Measurements from ENCODE around the gene XKR7. TPM values are rescaled to one million over a fixed set of nuclear protein-coding genes. Genes with fewer than 3 reads are reported as not detected.
A peak's percentile ranks its signal among the peaks of the same experiment; 100 is the strongest.
"Not testable (repeated sequence)": the region's sequence is repeated elsewhere in the genome, so short reads cannot be mapped to it uniquely, and the experiment has no call there.

XKR7 gene
- total and polyA plus RNA-seq, 4 donors, result 0.13 TPM; not detected in 3

DNA sequence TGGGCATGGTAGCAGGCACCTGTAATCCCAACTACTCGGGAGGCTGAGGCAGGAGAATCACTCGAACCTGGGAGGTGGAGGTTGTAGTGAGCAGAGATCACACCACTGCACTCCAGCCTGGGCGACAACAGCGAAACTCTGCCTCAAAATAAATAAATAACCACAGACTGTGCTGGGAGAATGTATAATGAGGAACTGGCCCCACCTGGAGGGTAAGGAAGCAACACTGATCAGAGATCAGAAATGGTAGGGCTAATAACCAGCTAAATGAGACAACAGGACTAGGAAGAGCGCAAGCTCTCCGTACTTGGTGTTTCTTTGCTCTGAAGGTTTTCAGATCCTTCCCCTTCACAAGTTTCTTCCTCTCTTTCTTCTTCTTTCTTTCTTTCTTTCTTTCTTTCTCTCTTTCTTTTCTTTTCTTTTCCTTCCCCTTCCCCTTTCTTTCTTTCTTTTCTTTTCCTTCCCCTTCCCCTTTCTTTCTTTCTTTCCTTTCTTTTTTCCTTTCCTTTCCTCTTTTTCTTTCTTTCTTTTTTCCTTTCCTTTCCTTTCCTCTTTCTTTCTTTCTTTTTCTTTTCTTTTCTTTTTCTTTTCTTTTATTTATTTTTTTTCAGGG is 56.8 kb downstream of the XKR7 start:
- Histone ChIP-seq H3K27me3 (ENCODE audit: control insufficient read depth in 1 of 2, insufficient read depth in 2 of 2, low read length in 1 of 2) (peaks cover 0 to 2% of the 10 kb centered on the region in 2 donors), H3K36me3 (ENCODE audit: control insufficient read depth in 1 of 2, insufficient read depth in 2 of 2, low read length in 1 of 2) (no peaks in the 10 kb centered on the region), H3K27ac (ENCODE audit: low read depth in 1 of 2, low read length in 2 of 2) (no peak overlapping the region), H3K4me3 (ENCODE audit: low read length in 2 of 2) (no peak overlapping the region), H3K9me3 (ENCODE audit: control insufficient read depth, low read length) (no peaks in the 10 kb centered on the region), H3K4me1 (ENCODE audit: control insufficient read depth in 1 of 2, insufficient read depth in 2 of 2, low read length in 2 of 2) (no peaks in the 10 kb centered on the region)
- intact Hi-C loops (cut with DNase I), result no loop called here
- DNase-seq, result no peak
- ATAC-seq (ENCODE audit: low FRiP score), result no peak
- 88 to 89% methylated on average over 6 of the region's 6 CpGs for WGBS, 2 donors

- 94 to 97% methylated on average over 3 of the region's 3 CpGs for WGBS, 2 donors
- intact Hi-C loops (cut with DNase I), result no loop called here
- Histone ChIP-seq H3K9me3 (ENCODE audit: control insufficient read depth, low read length) (no peaks in the 10 kb centered on the region), H3K4me3 (ENCODE audit: low read length in 2 of 2) (no peak overlapping the region), H3K27me3 (ENCODE audit: control insufficient read depth in 1 of 2, insufficient read depth in 2 of 2, low read length in 1 of 2) (no peaks in the 10 kb centered on the region), H3K27ac (ENCODE audit: low read depth in 1 of 2, low read length in 2 of 2) (no peak overlapping the region), H3K36me3 (ENCODE audit: control insufficient read depth in 1 of 2, insufficient read depth in 2 of 2, low read length in 1 of 2) (no peaks in the 10 kb centered on the region), H3K4me1 (ENCODE audit: control insufficient read depth in 1 of 2, insufficient read depth in 2 of 2, low read length in 2 of 2) (no peaks in the 10 kb centered on the region)
- DNase-seq, result no peak
- no peak for ATAC-seq (ENCODE audit: low FRiP score)
Observed at GRCh38 chr20:32027643-32028042, 59.7 kb downstream of the XKR7 start.

DNA sequence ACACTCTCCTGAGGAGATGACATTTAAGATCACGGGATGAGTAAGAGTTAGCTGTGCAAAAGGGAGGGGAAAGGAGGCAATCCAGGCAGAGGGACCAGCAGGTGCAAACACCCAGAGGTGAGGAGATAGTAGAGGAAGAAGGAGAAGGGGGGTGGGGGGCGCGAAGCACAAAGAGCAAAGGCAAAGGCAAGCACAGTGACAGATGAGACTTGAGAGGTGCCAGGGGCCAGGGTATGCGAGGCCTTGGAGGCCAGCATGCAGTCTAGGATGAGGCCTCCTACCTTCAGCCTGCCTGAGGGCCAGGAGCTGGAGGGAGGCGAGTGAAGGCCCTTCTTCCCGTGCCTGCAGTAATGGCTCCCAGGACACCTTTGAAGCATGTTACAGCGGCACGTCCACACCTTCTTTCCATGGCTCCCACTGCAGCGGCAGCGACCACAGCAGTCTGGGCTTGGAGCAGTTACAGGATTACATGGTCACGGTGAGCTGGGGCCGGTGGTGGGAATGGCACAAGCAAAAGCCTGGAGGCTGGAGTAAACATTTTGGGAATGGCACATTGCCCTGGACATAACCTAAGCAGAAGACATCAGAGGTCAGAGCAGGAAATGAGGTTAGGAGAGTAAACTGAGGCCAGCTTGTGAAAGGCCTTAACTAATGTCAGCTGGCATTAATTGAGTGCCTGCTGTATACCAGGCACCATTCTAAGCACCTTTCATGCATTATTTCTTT is 60.9 kb downstream of the XKR7 start:
- 56 to 60% methylated on average over 12 of the region's 12 CpGs for WGBS, 2 donors
- intact Hi-C loops (cut with DNase I), result no loop called here
- H3K27ac ChIP-seq (ENCODE audit: low read depth in 1 of 2, low read length in 2 of 2), result no peak overlapping the region
- H3K27me3 ChIP-seq (ENCODE audit: control insufficient read depth in 1 of 2, insufficient read depth in 2 of 2, low read length in 1 of 2), result no peaks in the 10 kb centered on the region
- ATAC-seq (ENCODE audit: low FRiP score), result no peak
- no peaks in the 10 kb centered on the region for H3K4me1 ChIP-seq (ENCODE audit: control insufficient read depth in 1 of 2, insufficient read depth in 2 of 2, low read length in 2 of 2)
- H3K36me3 ChIP-seq (ENCODE audit: control insufficient read depth in 1 of 2, insufficient read depth in 2 of 2, low read length in 1 of 2), result no peaks in the 10 kb centered on the region
- H3K9me3 ChIP-seq (ENCODE audit: control insufficient read depth, low read length), result no peaks in the 10 kb centered on the region
- DNase-seq, result no peak
- H3K4me3 ChIP-seq (ENCODE audit: low read length in 2 of 2), result no peak overlapping the region

DNA sequence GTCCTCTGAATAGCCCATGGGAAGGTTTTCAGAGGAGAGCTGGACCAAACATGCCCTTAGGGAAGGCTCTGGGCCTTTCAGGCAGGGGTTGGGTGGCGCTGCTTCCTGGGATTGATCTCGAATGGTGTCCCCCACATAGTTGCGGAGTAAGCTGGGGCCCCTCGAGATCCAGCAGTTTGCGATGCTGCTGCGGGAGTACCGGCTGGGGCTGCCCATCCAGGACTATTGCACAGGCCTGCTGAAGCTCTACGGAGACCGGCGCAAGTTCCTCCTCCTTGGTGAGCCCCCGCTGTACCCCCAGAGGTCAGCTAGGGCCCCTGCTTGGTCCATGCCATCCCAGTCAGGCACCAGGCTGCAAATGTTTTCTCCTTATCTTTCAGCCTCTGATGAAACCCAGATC is 61.6 kb downstream of the XKR7 start:
- no peaks in the 10 kb centered on the region for H3K9me3 ChIP-seq (ENCODE audit: control insufficient read depth, low read length)
- WGBS, 2 donors, result 93 to 96% methylated on average over 11 of the region's 11 CpGs
- H3K27ac ChIP-seq (ENCODE audit: low read depth in 1 of 2, low read length in 2 of 2), result no peak overlapping the region
- ATAC-seq (ENCODE audit: low FRiP score) (no peak), DNase-seq (peak in 1 of 2 donors; percentile 47)
- intact Hi-C loops (cut with DNase I), result no loop called here
- no peaks in the 10 kb centered on the region for H3K27me3 ChIP-seq (ENCODE audit: control insufficient read depth in 1 of 2, insufficient read depth in 2 of 2, low read length in 1 of 2)
- H3K36me3 ChIP-seq (ENCODE audit: control insufficient read depth in 1 of 2, insufficient read depth in 2 of 2, low read length in 1 of 2), result no peaks in the 10 kb centered on the region
- no peak overlapping the region for H3K4me3 ChIP-seq (ENCODE audit: low read length in 2 of 2)
- H3K4me1 ChIP-seq (ENCODE audit: control insufficient read depth in 1 of 2, insufficient read depth in 2 of 2, low read length in 2 of 2), result no peaks in the 10 kb centered on the region

DNA sequence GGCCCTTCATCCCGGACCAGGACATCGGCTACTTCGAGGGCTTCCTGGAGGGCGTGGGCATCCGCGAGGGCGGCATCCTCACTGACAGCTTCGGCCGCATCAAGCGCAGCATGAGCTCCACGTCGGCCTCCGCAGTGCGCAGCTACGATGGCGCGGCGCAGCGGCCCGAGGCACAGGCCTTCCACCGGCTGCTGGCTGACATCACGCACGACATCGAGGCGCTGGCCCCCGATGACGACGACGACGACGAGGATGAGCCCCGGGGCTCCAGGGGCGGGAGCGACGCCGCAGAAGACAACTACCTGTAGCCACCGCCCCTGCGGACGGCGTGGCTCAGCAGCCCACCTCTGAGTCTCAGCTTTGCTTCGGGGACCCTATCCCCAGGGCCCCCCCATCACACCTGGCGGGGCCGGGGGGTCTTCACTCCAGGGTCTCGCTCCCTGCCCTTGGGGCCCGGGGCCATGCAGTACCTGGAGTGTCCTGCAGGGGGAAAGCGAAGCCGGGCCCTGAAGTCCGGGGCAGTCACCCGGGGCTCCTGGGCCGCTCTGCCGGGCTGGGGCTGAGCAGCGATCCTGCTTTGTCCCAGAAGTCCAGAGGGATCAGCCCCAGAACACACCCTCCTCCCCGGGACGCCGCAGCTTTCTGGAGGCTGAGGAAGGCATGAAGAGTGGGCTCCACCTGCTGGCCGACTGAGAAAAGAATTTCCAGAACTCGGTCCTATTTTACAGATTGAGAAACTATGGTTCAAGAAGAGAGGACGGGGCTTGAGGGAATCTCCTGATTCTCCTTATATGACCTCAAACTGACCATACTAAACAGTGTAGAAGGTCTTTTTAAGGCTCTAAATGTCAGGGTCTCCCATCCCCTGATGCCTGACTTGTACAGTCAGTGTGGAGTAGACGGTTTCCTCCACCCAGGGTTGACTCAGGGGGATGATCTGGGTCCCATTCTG is 63.3 kb downstream of the XKR7 start:
- Histone ChIP-seq H3K4me3 (ENCODE audit: low read length in 2 of 2) (no peak overlapping the region), H3K9me3 (ENCODE audit: control insufficient read depth, low read length) (no peaks in the 10 kb centered on the region), H3K4me1 (ENCODE audit: control insufficient read depth in 1 of 2, insufficient read depth in 2 of 2, low read length in 2 of 2) (no peaks in the 10 kb centered on the region), H3K27me3 (ENCODE audit: control insufficient read depth in 1 of 2, insufficient read depth in 2 of 2, low read length in 1 of 2) (no peaks in the 10 kb centered on the region), H3K27ac (ENCODE audit: low read depth in 1 of 2, low read length in 2 of 2) (no peak overlapping the region), H3K36me3 (ENCODE audit: control insufficient read depth in 1 of 2, insufficient read depth in 2 of 2, low read length in 1 of 2) (no peaks in the 10 kb centered on the region)
- intact Hi-C loops (cut with DNase I), result loop anchor here (1.0 to 10.0 kb wide), 5 partner anchors 76 to 209 kb away; partner anchors contain the start of gene PDRG1 (in 1 of the 2)
- DNase-seq (peak; percentile 86 to 93), ATAC-seq (ENCODE audit: low FRiP score) (peak; percentile 85)
- WGBS, 2 donors, result 10 to 11% methylated on average over 59 of the region's 59 CpGs

DNA sequence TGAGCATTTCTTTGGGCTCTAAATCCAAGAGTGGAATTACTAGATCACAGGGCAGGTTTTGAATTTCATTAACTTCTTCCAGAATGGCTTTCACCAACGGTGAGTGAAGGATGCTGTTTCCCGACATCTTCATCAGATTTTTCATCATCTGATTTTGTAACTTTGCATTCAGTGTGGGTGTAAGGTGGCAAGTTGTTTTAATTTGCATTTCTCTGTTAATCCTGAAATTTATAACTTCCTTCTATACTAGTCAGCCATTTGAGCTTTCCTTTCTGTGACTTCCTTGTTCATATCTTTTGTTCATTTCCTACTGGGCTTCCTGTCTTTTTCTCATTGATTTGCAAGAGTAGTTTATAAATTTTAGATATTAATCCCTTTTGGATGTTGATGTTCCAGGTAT is 65.4 kb downstream of the XKR7 start:
- no peak overlapping the region for H3K4me3 ChIP-seq (ENCODE audit: low read length in 2 of 2)
- intact Hi-C loops (cut with DNase I), result loop anchor here (5.0 to 10.0 kb wide), 4 partner anchors 79 to 211 kb away; partner anchors contain the start of gene PDRG1 (in 1 of the 2)
- DNase-seq (no peak), ATAC-seq (ENCODE audit: low FRiP score) (no peak)
- no peak overlapping the region for H3K27ac ChIP-seq (ENCODE audit: low read depth in 1 of 2, low read length in 2 of 2)
- peaks cover 2% of the 10 kb centered on the region for H3K9me3 ChIP-seq (ENCODE audit: control insufficient read depth, low read length)
- H3K4me1 ChIP-seq (ENCODE audit: control insufficient read depth in 1 of 2, insufficient read depth in 2 of 2, low read length in 2 of 2), result no peaks in the 10 kb centered on the region
- WGBS, 2 donors, result 73 to 76% methylated on average over 2 of the region's 2 CpGs
- no peaks in the 10 kb centered on the region for H3K36me3 ChIP-seq (ENCODE audit: control insufficient read depth in 1 of 2, insufficient read depth in 2 of 2, low read length in 1 of 2)
- H3K27me3 ChIP-seq (ENCODE audit: control insufficient read depth in 1 of 2, insufficient read depth in 2 of 2, low read length in 1 of 2), result no peaks in the 10 kb centered on the region

- intact Hi-C loops (cut with DNase I), result loop anchor here (5.0 to 10.0 kb wide), 4 partner anchors 79 to 211 kb away; partner anchors contain the start of gene PDRG1 (in 1 of the 2)
- ATAC-seq (ENCODE audit: low FRiP score), result not testable (repeated sequence)
- WGBS, 2 donors, result 82 to 87% methylated on average over 3 of the region's 3 CpGs
Observed at GRCh38 chr20:32033721-32034120, 65.8 kb downstream of the XKR7 start.

GRCh38 chr20:32034581-32035425 is 66.9 kb downstream of the XKR7 start:
- H3K9me3 ChIP-seq (ENCODE audit: control insufficient read depth, low read length), result peaks cover 2% of the 10 kb centered on the region
- H3K4me3 ChIP-seq (ENCODE audit: low read length in 2 of 2), result no peak overlapping the region
- H3K27me3 ChIP-seq (ENCODE audit: control insufficient read depth in 1 of 2, insufficient read depth in 2 of 2, low read length in 1 of 2), result no peaks in the 10 kb centered on the region
- no peaks in the 10 kb centered on the region for H3K36me3 ChIP-seq (ENCODE audit: control insufficient read depth in 1 of 2, insufficient read depth in 2 of 2, low read length in 1 of 2)
- H3K27ac ChIP-seq (ENCODE audit: low read depth in 1 of 2, low read length in 2 of 2), result no peak overlapping the region
- no peaks in the 10 kb centered on the region for H3K4me1 ChIP-seq (ENCODE audit: control insufficient read depth in 1 of 2, insufficient read depth in 2 of 2, low read length in 2 of 2)
- DNase-seq (peak; percentile 51), ATAC-seq (ENCODE audit: low FRiP score) (no peak)
- WGBS, 2 donors, result 42 to 47% methylated on average over 9 of the region's 9 CpGs
- intact Hi-C loops (cut with DNase I), result loop anchor here (5.0 to 10.0 kb wide), 4 partner anchors 80 to 213 kb away; partner anchors contain the start of gene PDRG1 (in 1 of the 2)

More at GRCh38 chr20:32033721-32034120, 65.8 kb downstream of the XKR7 start:
- not testable (repeated sequence) for DNase-seq; H3K4me1 ChIP-seq (ENCODE audit: control insufficient read depth in 1 of 2, insufficient read depth in 2 of 2, low read length in 2 of 2); H3K27me3 ChIP-seq (ENCODE audit: control insufficient read depth in 1 of 2, insufficient read depth in 2 of 2, low read length in 1 of 2); H3K9me3 ChIP-seq (ENCODE audit: control insufficient read depth, low read length); H3K27ac ChIP-seq (ENCODE audit: low read depth in 1 of 2, low read length in 2 of 2); H3K36me3 ChIP-seq (ENCODE audit: control insufficient read depth in 1 of 2, insufficient read depth in 2 of 2, low read length in 1 of 2); H3K4me3 ChIP-seq (ENCODE audit: low read length in 2 of 2)
